ENCODE data around the gene ANKHD1. TPM values are rescaled to one million over a fixed set of nuclear protein-coding genes. Genes with fewer than 3 reads are reported as not detected.
"Not testable (repeated sequence)": the region's sequence is repeated elsewhere in the genome, so short reads cannot be mapped to it uniquely, and the experiment has no call there.

The ANKHD1 gene
- total RNA-seq, 2 experiments from 2014 or later, result 90.6 to 143 TPM

GRCh38 chr5:140574165-140574564, 172.5 kb downstream of the ANKHD1 start:
- Histone ChIP-seq H3K79me2 (ENCODE audit: insufficient read depth, low read depth, low read length) (no peaks in the 10 kb centered on the region), H3K4me2 (ENCODE audit: low read length) (no peak overlapping the region), H3K9me3 (ENCODE audit: low read length) (no peaks in the 10 kb centered on the region), H3K4me3 (ENCODE audit: low read depth, low read length, poor library complexity, severe bottlenecking) (no peak overlapping the region), H3K27ac (ENCODE audit: low read depth, low read length, poor library complexity, severe bottlenecking) (no peak overlapping the region), H4K20me1 (ENCODE audit: insufficient read depth, low read length) (no peaks in the 10 kb centered on the region), H3K4me1 (ENCODE audit: insufficient read depth, low read length, poor library complexity, severe bottlenecking) (peaks cover 4% of the 10 kb centered on the region), H3K36me3 (ENCODE audit: insufficient read depth, low read length) (peaks cover 5% of the 10 kb centered on the region; the same call in 1 of the 2 replicates), H3K9me2 (ENCODE audit: insufficient read depth, low read length) (no peaks in the 10 kb centered on the region), H2AFZ (ENCODE audit: low read length) (no peak overlapping the region)
- no peak for DNase-seq (ENCODE audit: low spot score)
- intact Hi-C loops (cut with micrococcal nuclease; ENCODE audit: unreplicated experiment), result no loop called here
- ChIA-PET POLR2A (interaction anchor here (0.5 to 0.9 kb wide), 3 partner anchors 27 to 467 kb away, joined by 3 to 4 read pairs (median 3); partner anchors contain the start of gene EIF4EBP3), CTCF (ENCODE audit: unreplicated experiment) (no interaction called here)
- TF ChIP-seq CTCF (conservative IDR thresholded peaks at IDR 0.05; ENCODE audit: low read length), result no peak
- TF ChIP-seq EZH2phosphoT487 (IDR thresholded peaks at IDR 0.05; ENCODE audit: borderline replicate concordance, low read depth, low read length), result no peak
- no TSS peak for BruUV-seq (replicated peaks)

GRCh38 chr5:140575309-140575708, 173.7 kb downstream of the ANKHD1 start:
- Histone ChIP-seq H3K27ac (ENCODE audit: low read depth, low read length, poor library complexity, severe bottlenecking) (no peak overlapping the region), H2AFZ (ENCODE audit: low read length) (no peak overlapping the region), H3K36me3 (ENCODE audit: insufficient read depth, low read length) (peaks cover 2% of the 10 kb centered on the region; the same call in 1 of the 2 replicates), H3K4me2 (ENCODE audit: low read length) (no peak overlapping the region), H3K79me2 (ENCODE audit: insufficient read depth, low read depth, low read length) (no peaks in the 10 kb centered on the region), H3K9me2 (ENCODE audit: insufficient read depth, low read length) (no peaks in the 10 kb centered on the region), H4K20me1 (ENCODE audit: insufficient read depth, low read length) (no peaks in the 10 kb centered on the region), H3K9me3 (ENCODE audit: low read length) (no peaks in the 10 kb centered on the region), H3K4me3 (ENCODE audit: low read depth, low read length, poor library complexity, severe bottlenecking) (no peak overlapping the region), H3K4me1 (ENCODE audit: insufficient read depth, low read length, poor library complexity, severe bottlenecking) (peaks cover 4% of the 10 kb centered on the region)
- intact Hi-C loops (cut with micrococcal nuclease; ENCODE audit: unreplicated experiment), result no loop called here
- TF ChIP-seq EZH2phosphoT487 (IDR thresholded peaks at IDR 0.05; ENCODE audit: borderline replicate concordance, low read depth, low read length), result no peak
- peak; percentile 46; the same call in 1 of the 2 replicates for TF ChIP-seq CTCF (conservative IDR thresholded peaks at IDR 0.05; ENCODE audit: low read length)
- POLR2A ChIA-PET, result interaction anchor here (1.0 to 2.1 kb wide), 2 partner anchors 9 to 38 kb away, joined by 3 to 4 read pairs; no protein-coding TSS in a partner anchor
- no TSS peak for BruUV-seq (replicated peaks)
- CTCF ChIA-PET (ENCODE audit: unreplicated experiment), result no interaction called here
- DNase-seq (ENCODE audit: low spot score), result no peak

GRCh38 chr5:140576776-140577201, 175.2 kb downstream of the ANKHD1 start:
- H3K4me1 ChIP-seq (ENCODE audit: insufficient read depth, low read length, poor library complexity, severe bottlenecking), result peaks cover 4% of the 10 kb centered on the region
- ChIA-PET CTCF (ENCODE audit: unreplicated experiment) (no interaction called here), POLR2A (interaction anchor here (0.9 to 2.1 kb wide), 2 partner anchors 10 to 50 kb away, joined by 3 to 4 read pairs; no protein-coding TSS in a partner anchor)
- peak; percentile 14 for DNase-seq (ENCODE audit: low spot score)
- H3K9me2 ChIP-seq (ENCODE audit: insufficient read depth, low read length), result no peaks in the 10 kb centered on the region
- H4K20me1 ChIP-seq (ENCODE audit: insufficient read depth, low read length), result no peaks in the 10 kb centered on the region
- no peak overlapping the region for H3K4me3 ChIP-seq (ENCODE audit: low read depth, low read length, poor library complexity, severe bottlenecking)
- H3K4me2 ChIP-seq (ENCODE audit: low read length), result no peak overlapping the region
- no peaks in the 10 kb centered on the region for H3K79me2 ChIP-seq (ENCODE audit: insufficient read depth, low read depth, low read length)
- no peaks in the 10 kb centered on the region for H3K9me3 ChIP-seq (ENCODE audit: low read length)
- no TSS peak for BruUV-seq (replicated peaks)
- TF ChIP-seq EZH2phosphoT487 (IDR thresholded peaks at IDR 0.05; ENCODE audit: borderline replicate concordance, low read depth, low read length), result no peak
- no peak for TF ChIP-seq CTCF (conservative IDR thresholded peaks at IDR 0.05; ENCODE audit: low read length)
- no peak overlapping the region for H3K27ac ChIP-seq (ENCODE audit: low read depth, low read length, poor library complexity, severe bottlenecking)
- intact Hi-C loops (cut with micrococcal nuclease; ENCODE audit: unreplicated experiment), result no loop called here
- H3K36me3 ChIP-seq (ENCODE audit: insufficient read depth, low read length), result no peaks in the 10 kb centered on the region
- peak overlapping the region; percentile 91 for H2AFZ ChIP-seq (ENCODE audit: low read length)

GRCh38 chr5:140579188-140579747, 177.6 kb downstream of the ANKHD1 start:
- intact Hi-C loops (cut with micrococcal nuclease; ENCODE audit: unreplicated experiment); POLR2A ChIA-PET; H3K36me3 ChIP-seq (ENCODE audit: insufficient read depth, low read length); H3K9me2 ChIP-seq (ENCODE audit: insufficient read depth, low read length); H3K9me3 ChIP-seq (ENCODE audit: low read length); DNase-seq (ENCODE audit: low spot score); H3K4me2 ChIP-seq (ENCODE audit: low read length); H3K79me2 ChIP-seq (ENCODE audit: insufficient read depth, low read depth, low read length); H3K4me3 ChIP-seq (ENCODE audit: low read depth, low read length, poor library complexity, severe bottlenecking); H4K20me1 ChIP-seq (ENCODE audit: insufficient read depth, low read length); BruUV-seq (replicated peaks); CTCF ChIA-PET (ENCODE audit: unreplicated experiment); H3K27ac ChIP-seq (ENCODE audit: low read depth, low read length, poor library complexity, severe bottlenecking); H2AFZ ChIP-seq (ENCODE audit: low read length); H3K4me1 ChIP-seq (ENCODE audit: insufficient read depth, low read length, poor library complexity, severe bottlenecking): not testable (repeated sequence)

Measured in OCI-LY7 (cell line).